GM18499 (cell line): ENCODE data around the gene PIGX.

Experiments
- ATAC-seq: cut with Tn5 transposase; IDR thresholded peaks from one replicate; pipeline ENCODE4 v1.9.1; 2021; ENCODE audit warnings: moderate number of reproducible peaks; ENCODE audit not compliant: insufficient read depth, unreplicated experiment

The PIGX gene

GRCh38 chr3:196754091-196754981 lies 42.2 kb downstream of the PIGX start:
- no peak for ATAC-seq

- ATAC-seq = no peak
These were observed 44.6 kb downstream of the PIGX start for GRCh38 chr3:196756732-196757131.

GRCh38 chr3:196757876-196758739 lies 45.9 kb downstream of the PIGX start:
- no peak for ATAC-seq

GRCh38 chr3:196763179-196763578 lies 51.0 kb downstream of the PIGX start:
- no peak for ATAC-seq

- no peak for ATAC-seq
These were observed 53.3 kb downstream of the PIGX start for GRCh38 chr3:196765454-196765853.

- no peak for ATAC-seq
These were observed 58.9 kb downstream of the PIGX start for GRCh38 chr3:196771067-196771466.

- no peak for ATAC-seq
These were observed 59.9 kb downstream of the PIGX start for GRCh38 chr3:196772102-196772501.

- ATAC-seq = no peak
These were observed 60.7 kb downstream of the PIGX start for GRCh38 chr3:196772897-196773296.

GRCh38 chr3:196774191-196774820 lies 62.1 kb downstream of the PIGX start:
- ATAC-seq = no peak

GRCh38 chr3:196774848-196775422 lies 62.8 kb downstream of the PIGX start:
- ATAC-seq = no peak

GRCh38 chr3:196775938-196776337 lies 63.8 kb downstream of the PIGX start:
- no peak for ATAC-seq

- no peak for ATAC-seq
These were observed 65.7 kb downstream of the PIGX start for GRCh38 chr3:196777836-196778235.

GRCh38 chr3:196778755-196779154 lies 66.6 kb downstream of the PIGX start:
- no peak for ATAC-seq

GRCh38 chr3:196782511-196782910 lies 70.3 kb downstream of the PIGX start:
- ATAC-seq = no peak
